Endothelial cell of umbilical vein (primary cell): ENCODE data around the gene HSH2D. TPM values are rescaled to one million over a fixed set of nuclear protein-coding genes. Genes with fewer than 3 reads are reported as not detected.

Source experiments
- BruUV-seq: library from RNA; stranded (reverse); fragments of 400-500 nt; replicated peaks from 2 replicates; lab custom pipeline; 2021; lab: Mats Ljungman, UMichigan
- CTCF ChIA-PET: fragments of 300-600, 350-600 bp; sonication (Branson Sonifier 250); formaldehyde crosslinking; loops from one replicate; lab custom pipeline; 2021; ENCODE audit warnings: antibody characterized with exemption, inconsistent platforms; lab: Charles Lee
- POLR2A ChIA-PET: fragments of 300-600, 350-600 bp; sonication (Branson Sonifier 250); formaldehyde crosslinking; loops from one replicate; lab custom pipeline; 2021; ENCODE audit warnings: antibody characterized with exemption, inconsistent platforms; lab: Charles Lee
- DNase-seq: peaks from one replicate; pipeline ENCODE4 v3.0.0-alpha.2; 2011; ENCODE audit warnings: low read depth, low spot score
- FAIRE-seq: peaks from 2 replicates; lab custom pipeline; 2011; peaks lifted over from hg19 to GRCh38; lab: Jason Lieb, UNC
- H2AFZ ChIP-seq: 2 replicates; pipeline ENCODE4 v1.6.0; 2012; ENCODE audit warnings: low read depth, low read length, control low read depth, inconsistent platforms
- H3K27ac ChIP-seq: 2 replicates; pipeline ENCODE4 v1.5.1; 2011; ENCODE audit warnings: low read depth, mild to moderate bottlenecking, control low read depth, low read length, moderate library complexity; ENCODE audit not compliant: insufficient read depth
- H3K27me3 ChIP-seq, 2 experiments: 2 replicates each; pipeline versions ENCODE4 v1.6.0 to v1.6.1; 2011; ENCODE audit warnings: low read length in 2 of 2, mixed read lengths in 1 of 2; ENCODE audit not compliant: control insufficient read depth in 2 of 2, insufficient read depth in 2 of 2
- H3K36me3 ChIP-seq, 2 experiments: 2 replicates in 1 of 2; 3 replicates in 1 of 2; pipeline ENCODE4 v1.5.1; 2011; ENCODE audit warnings: low read length in 2 of 2, mild to moderate bottlenecking in 1 of 2, moderate library complexity in 1 of 2; ENCODE audit not compliant: control insufficient read depth in 2 of 2, insufficient read depth in 2 of 2; ENCODE audit errors: extremely low read depth in 1 of 2
- H3K4me1 ChIP-seq: 3 replicates; pipeline ENCODE4 v1.5.1; 2011; ENCODE audit warnings: mild to moderate bottlenecking, low read length; ENCODE audit not compliant: control insufficient read depth, insufficient read depth; ENCODE audit errors: extremely low read depth
- H3K4me2 ChIP-seq: 2 replicates; pipeline ENCODE4 v1.6.1; 2011; ENCODE audit warnings: low read length, control low read depth, mixed read lengths; ENCODE audit not compliant: insufficient read depth
- H3K4me3 ChIP-seq, 3 experiments: fragments of 200-600 bp in 1 of 3; sonication (generic), shearing (Covaris generic) in 1 of 3; replicated peaks in 1 of 3; 2 replicates each; pipeline ENCODE4 v1.5.1; 2011 to 2016; ENCODE audit warnings: control low read depth in 3 of 3, low read length in 3 of 3, mild to moderate bottlenecking in 2 of 3, inconsistent platforms in 1 of 3, low read depth in 1 of 3, moderate library complexity in 1 of 3; ENCODE audit not compliant: insufficient read depth in 1 of 3
- H3K79me2 ChIP-seq: 2 replicates; pipeline ENCODE4 v1.6.0; 2012; ENCODE audit warnings: low read length, inconsistent platforms; ENCODE audit not compliant: control insufficient read depth, insufficient read depth
- H3K9ac ChIP-seq: replicated peaks from 2 replicates; pipeline ENCODE3; 2011; ENCODE audit warnings: low read length, control low read depth; ENCODE audit not compliant: insufficient read depth; ENCODE audit errors: extremely low read depth
- H3K9me1 ChIP-seq: replicated peaks from 3 replicates; pipeline ENCODE4 v1.6.0; 2011; ENCODE audit warnings: mild to moderate bottlenecking, low read length; ENCODE audit not compliant: control insufficient read depth, insufficient read depth; ENCODE audit errors: extremely low read depth
- H3K9me3 ChIP-seq: replicated peaks from 2 replicates; pipeline ENCODE4 v1.5.1; 2012; ENCODE audit warnings: low read length, inconsistent platforms; ENCODE audit not compliant: control insufficient read depth, insufficient read depth
- H4K20me1 ChIP-seq: replicated peaks from 2 replicates; pipeline ENCODE3; 2011; ENCODE audit warnings: mild to moderate bottlenecking, low read length; ENCODE audit not compliant: control insufficient read depth, insufficient read depth; ENCODE audit errors: extremely low read depth
- CTCF ChIP-seq, 2 donors: IDR thresholded peaks; 1 replicate in 1 of 2; 2 replicates in 1 of 2; pipeline ENCODE4 v1.5.1; 2011; ENCODE audit warnings: low read length in 2 of 2, mild to moderate bottlenecking in 2 of 2, moderate library complexity in 2 of 2, control low read depth in 1 of 2, inconsistent platforms in 1 of 2, low read depth in 1 of 2; ENCODE audit not compliant: insufficient read depth in 1 of 2; ENCODE audit errors: extremely low read depth in 1 of 2
- EZH2 ChIP-seq: IDR thresholded peaks from 2 replicates; pipeline ENCODE4 v1.6.1; 2012; ENCODE audit warnings: borderline replicate concordance, low read depth, mild to moderate bottlenecking, moderate library complexity, low read length, inconsistent platforms; ENCODE audit not compliant: severe bottlenecking
- FOS ChIP-seq: IDR thresholded peaks from 2 replicates; pipeline ENCODE4 v1.6.1; 2011; ENCODE audit warnings: mild to moderate bottlenecking, low read length, moderate library complexity, borderline replicate concordance; ENCODE audit not compliant: insufficient read depth
- GATA2 ChIP-seq: IDR thresholded peaks from 2 replicates; pipeline ENCODE4 v1.7.0; 2011; ENCODE audit warnings: low read depth, mild to moderate bottlenecking, moderate library complexity, mixed read lengths, low read length; ENCODE audit not compliant: insufficient read length, insufficient read depth
- JUN ChIP-seq: IDR thresholded peaks from 2 replicates; pipeline ENCODE4 v1.6.1; 2011; ENCODE audit warnings: borderline replicate concordance, low read depth; ENCODE audit not compliant: insufficient read length, insufficient read depth
- MAX ChIP-seq: IDR thresholded peaks from 2 replicates; pipeline ENCODE4 v1.6.1; 2011; ENCODE audit not compliant: insufficient read depth, insufficient read length
- MYC ChIP-seq: IDR thresholded peaks from one replicate; pipeline ENCODE4 v1.6.1; 2011; ENCODE audit warnings: mild to moderate bottlenecking, low read depth, low read length
- POLR2A ChIP-seq: IDR thresholded peaks from 2 replicates; pipeline ENCODE4 v1.6.1; 2012; ENCODE audit warnings: low read depth, mild to moderate bottlenecking, control low read depth, low read length
- POLR2AphosphoS5 ChIP-seq: IDR thresholded peaks from 2 replicates; pipeline ENCODE4 v1.6.1; 2012; ENCODE audit warnings: low read depth, mild to moderate bottlenecking, control low read depth, low read length, moderate library complexity; ENCODE audit not compliant: insufficient read depth
- dilution Hi-C: fragments of 300-500 bp; cut with MboI; formaldehyde crosslinking; loops from one replicate; pipeline ENCODE4 v1.15.0; 2019; ENCODE audit warnings: low sequenced_read_pairs; ENCODE audit not compliant: extremely low pct_ligation_motif_present
- intact Hi-C: fragments of 100-400 bp; cut with micrococcal nuclease; formaldehyde crosslinking; loops from one replicate; pipeline ENCODE4 v1.10.0; 2022
- polyA plus RNA-seq, 4 experiments: library from polyadenylated mRNA; depleted of rRNA in 3 of 4; stranded (reverse) in 3 of 4; unstranded in 1 of 4; fragments of >200 nt; gene quantifications; 2 replicates each; pipeline versions ENCODE4 v1.2.1 to v1.2.3, GENCODE V29; 2011 to 2012; ENCODE audit warnings: missing spikeins in 1 of 4
- total RNA-seq: library from RNA; stranded (reverse); gene quantifications from 2 replicates; pipeline ENCODE4 v1.2.3, GENCODE V29; 2021

HSH2D gene
- total and polyA plus RNA-seq, 2 donors (not counting 3 experiments of a cell fraction or from before 2014, with no cell fraction given), result not detected

GRCh38 chr19:16142032-16142580 lies 1.4 kb upstream of the HSH2D start:
- no peak overlapping the region for H3K4me3 ChIP-seq
- intact Hi-C loops, result no loop called here
- H3K27me3 ChIP-seq, result peaks cover 0 to 2% of the 10 kb centered on the region in 2 experiments
- no peak overlapping the region for H3K4me2 ChIP-seq
- no peaks in the 10 kb centered on the region for H3K9me1 ChIP-seq
- dilution Hi-C loops, result no loop called here
- ChIA-PET CTCF (interaction anchor here (2.2 kb wide), 1 partner anchor 101 kb away, joined by 5 read pairs; no protein-coding TSS in a partner anchor), POLR2A (no interaction called here)
- H3K79me2 ChIP-seq, result no peaks in the 10 kb centered on the region
- H3K4me1 ChIP-seq, result no peaks in the 10 kb centered on the region
- TF ChIP-seq FOS (no peak), GATA2 (no peak), CTCF (IDR thresholded peaks at IDR 0.05; ENCODE audit: extremely low read depth in 1 of 2, insufficient read depth in 1 of 2, low read depth in 1 of 2, low read length in 2 of 2) (no peak), MAX (no peak), MYC (no peak), EZH2 (no peak), POLR2A (no peak), POLR2AphosphoS5 (no peak), JUN (no peak)
- H3K36me3 ChIP-seq, result no peaks in the 10 kb centered on the region
- no peak overlapping the region for H2AFZ ChIP-seq
- H3K9ac ChIP-seq, result no peak overlapping the region
- BruUV-seq, result no TSS peak
- H3K9me3 ChIP-seq, result no peaks in the 10 kb centered on the region
- no peak overlapping the region for H3K27ac ChIP-seq
- DNase-seq, result no peak
- H4K20me1 ChIP-seq, result no peaks in the 10 kb centered on the region
- no peak for FAIRE-seq
